Fibroblast of skin of back (primary cell): Measurements from ENCODE around the gene PDF.
A peak's percentile ranks its signal among the peaks of the same experiment; 100 is the strongest.
"Not testable (repeated sequence)": the region's sequence is repeated elsewhere in the genome, so short reads cannot be mapped to it uniquely, and the experiment has no call there.

Experiments used
- DNase-seq: peaks from one replicate; pipeline ENCODE4 v3.0.0-alpha.2; 2013

Gene PDF

GRCh38 chr16:69315486-69316311, 14.7 kb downstream of the PDF start:
- DNase-seq = no peak

- DNase-seq = no peak
Observed at GRCh38 chr16:69314534-69314933, 15.9 kb downstream of the PDF start.

- DNase-seq = no peak
Observed at GRCh38 chr16:69313469-69313868, 16.9 kb downstream of the PDF start.

- DNase-seq = peak; percentile 28
Observed at GRCh38 chr16:69311533-69312387, 18.6 kb downstream of the PDF start.

GRCh38 chr16:69310653-69311532, 19.5 kb downstream of the PDF start, which contains the start of gene VPS4A:
VPS4A (plus strand) TSS chr16:69311350; CDS start chr16:69311512, 162 bp downstream.
- DNase-seq = peak; percentile 94

GRCh38 chr16:69309316-69309715, 21.1 kb downstream of the PDF start:
- DNase-seq = no peak

- no peak for DNase-seq
Observed at GRCh38 chr16:69307856-69308255, 22.5 kb downstream of the PDF start.

- no peak for DNase-seq
Observed at GRCh38 chr16:69307091-69307490, 23.3 kb downstream of the PDF start.

GRCh38 chr16:69306031-69306430, 24.4 kb downstream of the PDF start:
- no peak for DNase-seq

- DNase-seq = no peak
Observed at GRCh38 chr16:69302301-69302700, 28.1 kb downstream of the PDF start.

GRCh38 chr16:69301861-69302260, 28.5 kb downstream of the PDF start:
- no peak for DNase-seq

- no peak for DNase-seq
Observed at GRCh38 chr16:69301187-69301586, 29.2 kb downstream of the PDF start.

GRCh38 chr16:69298261-69298660, 32.1 kb downstream of the PDF start:
- no peak for DNase-seq

GRCh38 chr16:69296771-69297170, 33.6 kb downstream of the PDF start:
- DNase-seq = not testable (repeated sequence)

- DNase-seq = peak; percentile 27
Observed at GRCh38 chr16:69294051-69294450, 36.3 kb downstream of the PDF start.

GRCh38 chr16:69293401-69293800, 37.0 kb downstream of the PDF start:
- DNase-seq = no peak

- DNase-seq = not testable (repeated sequence)
Observed at GRCh38 chr16:69291657-69292056, 38.7 kb downstream of the PDF start.

- DNase-seq = peak; percentile 69
Observed at GRCh38 chr16:69286941-69287713, 43.3 kb downstream of the PDF start.

- no peak for DNase-seq
Observed at GRCh38 chr16:69285240-69285639, 45.1 kb downstream of the PDF start.

GRCh38 chr16:69283851-69284250, 46.5 kb downstream of the PDF start:
- no peak for DNase-seq

GRCh38 chr16:69277413-69277812, 53.0 kb downstream of the PDF start:
- no peak for DNase-seq
